ENCODE data around the gene COL12A1.

COL12A1 gene

GRCh38 chr6:75176076-75176582 is 29.7 kb downstream of the COL12A1 start:
- no peak for DNase-seq

GRCh38 chr6:75171986-75172385 is 33.9 kb downstream of the COL12A1 start:
- no peak for DNase-seq

- no peak for DNase-seq
These were observed 34.3 kb downstream of the COL12A1 start for GRCh38 chr6:75171567-75171966.

GRCh38 chr6:75170691-75171560 is 34.9 kb downstream of the COL12A1 start:
- no peak for DNase-seq

GRCh38 chr6:75169689-75170586 is 35.9 kb downstream of the COL12A1 start:
- DNase-seq: no peak

GRCh38 chr6:75167851-75168250 is 38.0 kb downstream of the COL12A1 start:
- no peak for DNase-seq

- DNase-seq: no peak
These were observed 38.5 kb downstream of the COL12A1 start for GRCh38 chr6:75167325-75167724.

- no peak for DNase-seq
These were observed 39.1 kb downstream of the COL12A1 start for GRCh38 chr6:75166773-75167172.

- DNase-seq: no peak
These were observed 39.6 kb downstream of the COL12A1 start for GRCh38 chr6:75166236-75166635.

- DNase-seq: no peak
These were observed 47.7 kb downstream of the COL12A1 start for GRCh38 chr6:75158176-75158575.

- DNase-seq: no peak
These were observed 48.5 kb downstream of the COL12A1 start for GRCh38 chr6:75157336-75157735.

GRCh38 chr6:75156186-75156878 is 49.5 kb downstream of the COL12A1 start:
- no peak for DNase-seq

- no peak for DNase-seq
These were observed 50.2 kb downstream of the COL12A1 start for GRCh38 chr6:75155631-75156030.

- DNase-seq: no peak
These were observed 50.9 kb downstream of the COL12A1 start for GRCh38 chr6:75154973-75155372.

- DNase-seq: no peak
These were observed 55.0 kb downstream of the COL12A1 start for GRCh38 chr6:75150685-75151412.

GRCh38 chr6:75149696-75150095 is 56.2 kb downstream of the COL12A1 start:
- no peak for DNase-seq

GRCh38 chr6:75149240-75149639 is 56.6 kb downstream of the COL12A1 start:
- no peak for DNase-seq

GRCh38 chr6:75147512-75147911 is 58.3 kb downstream of the COL12A1 start:
- DNase-seq: no peak

GRCh38 chr6:75145976-75146375 is 59.9 kb downstream of the COL12A1 start:
- DNase-seq: no peak

- DNase-seq: no peak
These were observed 60.6 kb downstream of the COL12A1 start for GRCh38 chr6:75145211-75145610.

GRCh38 chr6:75144386-75144785 is 61.5 kb downstream of the COL12A1 start:
- no peak for DNase-seq

GRCh38 chr6:75143191-75143590 is 62.7 kb downstream of the COL12A1 start:
- no peak for DNase-seq
